Measurements from ENCODE around the gene SHC1.

DNA sequence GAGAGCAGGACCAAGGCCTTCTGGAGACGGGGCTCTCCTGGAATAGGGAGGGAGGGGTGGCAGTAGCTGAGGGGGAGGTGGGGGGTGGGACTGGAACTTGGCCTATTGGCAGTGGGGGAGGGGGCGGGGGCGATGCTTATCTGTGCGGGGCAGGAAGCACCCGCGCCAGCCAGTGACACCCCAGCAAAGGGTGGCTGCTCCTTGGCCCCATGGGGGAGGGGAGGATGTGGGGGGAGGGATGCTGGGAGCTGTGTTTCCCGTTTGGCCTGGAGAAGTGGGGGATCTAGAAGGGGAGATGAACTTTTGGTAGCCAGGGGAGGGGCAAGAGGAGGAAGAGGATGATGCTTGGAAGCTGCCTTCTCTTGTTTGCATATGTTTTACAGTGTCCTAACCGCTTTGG lies 43.1 kb upstream of the SHC1 start:
- TF ChIP-seq, protein P1, sequence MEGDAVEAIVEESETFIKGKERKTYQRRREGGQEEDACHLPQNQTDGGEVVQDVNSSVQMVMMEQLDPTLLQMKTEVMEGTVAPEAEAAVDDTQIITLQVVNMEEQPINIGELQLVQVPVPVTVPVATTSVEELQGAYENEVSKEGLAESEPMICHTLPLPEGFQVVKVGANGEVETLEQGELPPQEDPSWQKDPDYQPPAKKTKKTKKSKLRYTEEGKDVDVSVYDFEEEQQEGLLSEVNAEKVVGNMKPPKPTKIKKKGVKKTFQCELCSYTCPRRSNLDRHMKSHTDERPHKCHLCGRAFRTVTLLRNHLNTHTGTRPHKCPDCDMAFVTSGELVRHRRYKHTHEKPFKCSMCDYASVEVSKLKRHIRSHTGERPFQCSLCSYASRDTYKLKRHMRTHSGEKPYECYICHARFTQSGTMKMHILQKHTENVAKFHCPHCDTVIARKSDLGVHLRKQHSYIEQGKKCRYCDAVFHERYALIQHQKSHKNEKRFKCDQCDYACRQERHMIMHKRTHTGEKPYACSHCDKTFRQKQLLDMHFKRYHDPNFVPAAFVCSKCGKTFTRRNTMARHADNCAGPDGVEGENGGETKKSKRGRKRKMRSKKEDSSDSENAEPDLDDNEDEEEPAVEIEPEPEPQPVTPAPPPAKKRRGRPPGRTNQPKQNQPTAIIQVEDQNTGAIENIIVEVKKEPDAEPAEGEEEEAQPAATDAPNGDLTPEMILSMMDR (IDR thresholded peaks at IDR 0.05; ENCODE audit: low read depth, low read length, poor library complexity, severe bottlenecking): no peak
- no peak for TF ChIP-seq EZH2phosphoT487 (IDR thresholded peaks at IDR 0.05; ENCODE audit: borderline replicate concordance, low read length)

All from DOHH2 (cell line).